Endothelial cell (in vitro differentiated cells): Measurements from ENCODE around the gene MUC6. TPM values are rescaled to one million over a fixed set of nuclear protein-coding genes. Genes with fewer than 3 reads are reported as not detected.

ENCODE experiments used
- DNase-seq: peaks from one replicate; pipeline ENCODE4 v3.0.0; 2021; ENCODE audit warnings: low spot score
- H3K27ac Mint-ChIP-seq: one replicate; pipeline ENCODE4 v1.8.0; 2021; ENCODE audit warnings: mixed read lengths, inconsistent platforms; ENCODE audit not compliant: unreplicated experiment
- H3K27me3 Mint-ChIP-seq: one replicate; pipeline ENCODE4 v1.8.0; 2021; ENCODE audit warnings: mild to moderate bottlenecking, moderate library complexity, mixed read lengths, inconsistent platforms; ENCODE audit not compliant: unreplicated experiment
- H3K36me3 Mint-ChIP-seq: one replicate; pipeline ENCODE4 v1.8.0; 2021; ENCODE audit warnings: mild to moderate bottlenecking, low read depth, mixed read lengths, inconsistent platforms; ENCODE audit not compliant: unreplicated experiment
- H3K4me1 Mint-ChIP-seq: one replicate; pipeline ENCODE4 v1.8.0; 2021; ENCODE audit warnings: mild to moderate bottlenecking, mixed read lengths, inconsistent platforms; ENCODE audit not compliant: unreplicated experiment
- H3K4me3 Mint-ChIP-seq: one replicate; pipeline ENCODE4 v1.8.0; 2021; ENCODE audit warnings: mild to moderate bottlenecking, mixed read lengths, inconsistent platforms; ENCODE audit not compliant: unreplicated experiment
- H3K9me3 Mint-ChIP-seq: one replicate; pipeline ENCODE4 v1.8.0; 2021; ENCODE audit warnings: mixed read lengths, inconsistent platforms; ENCODE audit not compliant: unreplicated experiment
- total RNA-seq: library from RNA; stranded (reverse); fragmentation: NEBNext Ultra II Directional; extraction: Animal tissue kit (Norgen Biotek cat#: 25700); gene quantifications from one replicate; pipeline ENCODE4 v1.2.1, GENCODE V29; 2021; ENCODE audit not compliant: unreplicated experiment
- TF ChIP-seq, protein P1 (sequence below): fragments of 200-600 bp; sonication (generic); IDR thresholded peaks from one replicate; pipeline ENCODE4 v1.5.0; 2021; ENCODE audit warnings: antibody characterized with exemption; ENCODE audit not compliant: unreplicated experiment

Gene MUC6
- total RNA-seq, 1 donor from 2014 or later: not detected

DNA sequence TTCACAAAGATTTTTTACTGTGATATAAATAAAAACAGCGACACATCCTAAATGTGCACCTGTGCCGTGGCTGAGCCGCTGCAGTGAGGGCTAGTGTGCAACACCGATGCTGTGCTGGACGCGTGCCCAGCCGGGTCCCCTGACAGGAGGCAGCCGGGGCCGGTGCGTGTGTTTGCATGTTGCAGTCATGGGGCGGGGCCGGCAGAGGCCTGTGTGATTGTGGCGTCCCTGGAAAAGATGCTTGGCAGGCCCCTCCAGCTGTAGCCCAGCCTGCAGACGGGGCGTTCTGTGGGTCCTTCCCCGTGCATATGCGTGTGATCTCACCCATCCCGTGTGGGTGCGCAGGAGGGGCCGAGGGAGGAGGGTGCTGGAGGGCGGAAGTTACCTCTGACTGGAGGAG is 30.6 kb downstream of the MUC6 start:
- DNase-seq: no peak
- H3K4me1 Mint-ChIP-seq: peaks cover 7% of the 10 kb centered on the region
- no peaks in the 10 kb centered on the region for H3K9me3 Mint-ChIP-seq
- TF ChIP-seq, protein P1, sequence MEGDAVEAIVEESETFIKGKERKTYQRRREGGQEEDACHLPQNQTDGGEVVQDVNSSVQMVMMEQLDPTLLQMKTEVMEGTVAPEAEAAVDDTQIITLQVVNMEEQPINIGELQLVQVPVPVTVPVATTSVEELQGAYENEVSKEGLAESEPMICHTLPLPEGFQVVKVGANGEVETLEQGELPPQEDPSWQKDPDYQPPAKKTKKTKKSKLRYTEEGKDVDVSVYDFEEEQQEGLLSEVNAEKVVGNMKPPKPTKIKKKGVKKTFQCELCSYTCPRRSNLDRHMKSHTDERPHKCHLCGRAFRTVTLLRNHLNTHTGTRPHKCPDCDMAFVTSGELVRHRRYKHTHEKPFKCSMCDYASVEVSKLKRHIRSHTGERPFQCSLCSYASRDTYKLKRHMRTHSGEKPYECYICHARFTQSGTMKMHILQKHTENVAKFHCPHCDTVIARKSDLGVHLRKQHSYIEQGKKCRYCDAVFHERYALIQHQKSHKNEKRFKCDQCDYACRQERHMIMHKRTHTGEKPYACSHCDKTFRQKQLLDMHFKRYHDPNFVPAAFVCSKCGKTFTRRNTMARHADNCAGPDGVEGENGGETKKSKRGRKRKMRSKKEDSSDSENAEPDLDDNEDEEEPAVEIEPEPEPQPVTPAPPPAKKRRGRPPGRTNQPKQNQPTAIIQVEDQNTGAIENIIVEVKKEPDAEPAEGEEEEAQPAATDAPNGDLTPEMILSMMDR: no peak
- peaks cover 65% of the 10 kb centered on the region for H3K36me3 Mint-ChIP-seq
- peaks cover 25% of the 10 kb centered on the region for H3K27me3 Mint-ChIP-seq
- no peak overlapping the region for H3K27ac Mint-ChIP-seq
- peak overlapping the region; percentile 35 for H3K4me3 Mint-ChIP-seq

DNA sequence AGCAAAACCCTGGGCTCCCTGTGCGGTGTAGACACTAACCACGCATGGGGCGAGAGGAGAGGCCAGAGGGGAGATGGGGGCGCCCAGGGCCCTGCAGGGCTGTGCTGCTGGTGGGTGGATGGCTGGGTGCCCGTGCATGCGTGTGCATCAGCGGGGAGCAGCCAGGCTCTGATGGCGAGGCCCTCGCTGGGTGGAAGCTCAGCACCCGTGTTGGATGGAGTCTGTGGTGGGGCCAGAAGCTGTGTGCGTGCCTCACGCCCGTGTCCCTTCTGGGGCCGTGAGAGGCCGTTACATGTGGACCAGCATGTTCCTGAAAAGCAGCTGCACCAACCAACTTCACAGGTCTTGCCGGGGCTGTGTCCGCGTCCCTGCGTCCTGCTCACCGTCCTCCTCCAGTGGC is 33.4 kb downstream of the MUC6 start:
- Mint-ChIP-seq H3K4me3 (peak overlapping the region; percentile 79), H3K9me3 (no peaks in the 10 kb centered on the region), H3K4me1 (peaks cover 7% of the 10 kb centered on the region), H3K27me3 (peaks cover 23% of the 10 kb centered on the region), H3K27ac (no peak overlapping the region), H3K36me3 (peaks cover 56% of the 10 kb centered on the region)
- TF ChIP-seq, protein P1: no peak
- DNase-seq: no peak

DNA sequence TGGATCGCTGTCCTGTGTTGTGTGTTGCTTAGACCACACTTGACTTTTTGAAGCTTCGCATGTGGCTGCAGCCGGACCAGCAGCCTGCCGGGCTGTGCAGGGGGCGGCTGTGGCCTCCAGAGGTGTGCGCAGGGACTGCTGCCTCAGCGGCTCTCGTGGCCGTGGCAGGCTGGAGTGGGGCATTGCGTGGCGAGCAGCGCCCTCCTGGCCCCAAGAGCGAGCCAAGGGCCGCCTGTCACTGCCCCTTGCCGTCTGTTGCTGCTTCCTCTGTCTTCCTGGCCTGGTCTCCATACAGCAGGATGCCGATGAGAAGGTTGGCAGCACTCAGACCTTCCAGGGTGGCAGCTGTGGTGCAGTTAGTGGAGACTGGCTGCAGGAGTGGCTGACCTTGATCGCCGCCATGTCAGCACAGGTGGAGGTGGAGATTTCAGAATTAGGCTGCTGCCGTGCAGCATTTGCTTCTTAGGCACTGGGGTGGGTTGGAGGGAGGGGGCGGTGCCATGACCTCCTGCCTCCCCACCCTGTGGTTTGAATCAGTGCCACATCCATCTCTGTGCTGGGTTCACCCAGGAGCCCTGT is 34.0 kb downstream of the MUC6 start:
- DNase-seq: no peak
- Mint-ChIP-seq H3K27me3 (peaks cover 23% of the 10 kb centered on the region), H3K36me3 (peaks cover 57% of the 10 kb centered on the region), H3K4me3 (peak overlapping the region; percentile 79), H3K4me1 (peaks cover 7% of the 10 kb centered on the region), H3K27ac (no peak overlapping the region), H3K9me3 (no peaks in the 10 kb centered on the region)
- TF ChIP-seq, protein P1: no peak

DNA sequence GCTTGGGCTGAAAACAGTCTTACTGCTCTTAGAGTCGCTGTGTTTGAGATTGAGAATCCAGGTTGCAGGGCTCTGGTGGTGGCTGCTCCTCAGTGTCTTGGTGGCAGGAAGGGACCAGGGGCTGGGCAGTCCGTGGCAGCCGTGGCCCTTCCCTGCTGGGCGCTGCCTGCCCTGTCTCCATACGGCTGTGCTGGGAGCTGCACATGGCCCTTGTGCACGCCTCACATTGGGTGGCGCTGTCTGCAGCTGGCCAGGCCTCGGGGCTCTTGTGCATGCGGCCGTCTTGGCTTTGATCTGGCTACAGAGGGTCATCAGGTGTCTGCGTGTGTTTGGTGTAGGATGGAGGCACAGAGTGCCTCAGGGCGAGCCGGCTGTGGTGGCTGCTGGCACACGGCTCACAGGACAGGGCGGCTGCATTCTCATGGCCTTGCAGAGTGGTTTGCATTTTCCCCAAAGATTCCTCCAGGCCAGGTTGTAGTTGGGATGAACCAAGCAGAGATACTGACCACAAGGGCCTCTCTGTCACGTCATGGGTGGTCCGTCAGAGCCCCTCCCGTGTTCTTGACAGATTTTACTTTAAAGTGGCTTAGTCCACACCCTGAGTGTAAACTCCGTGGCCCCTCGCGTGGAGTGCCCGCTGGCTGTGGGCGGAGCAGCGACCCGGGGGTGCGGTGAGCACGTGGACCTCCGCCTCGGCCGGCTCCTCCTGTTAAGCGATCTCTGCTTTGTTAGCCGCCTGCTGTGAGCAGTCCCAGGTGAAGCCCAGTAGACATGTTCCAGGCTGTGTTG is 34.7 kb downstream of the MUC6 start:
- H3K9me3 Mint-ChIP-seq: no peaks in the 10 kb centered on the region
- peak overlapping the region; percentile 81 for H3K4me3 Mint-ChIP-seq
- no peak for DNase-seq
- TF ChIP-seq, protein P1: no peak
- peak overlapping the region; percentile 86 for H3K27ac Mint-ChIP-seq
- peaks cover 55% of the 10 kb centered on the region for H3K36me3 Mint-ChIP-seq
- peaks cover 7% of the 10 kb centered on the region for H3K4me1 Mint-ChIP-seq
- H3K27me3 Mint-ChIP-seq: peaks cover 24% of the 10 kb centered on the region
